GM13976 (cell line): Measurements from ENCODE around the gene TTLL3.

Experiments
- DNase-seq: peaks from one replicate; pipeline ENCODE4 v3.0.0; 2012; ENCODE audit warnings: low spot score
- in situ Hi-C: fragments of 300-500 bp; cut with MboI; formaldehyde crosslinking; loops from one replicate; pipeline ENCODE4 v1.12.0; 2022; ENCODE audit warnings: low sequenced_read_pairs, mixed read lengths, inconsistent platforms; ENCODE audit not compliant: unreplicated experiment
- TF ChIP-seq, protein P1 (sequence below): IDR thresholded peaks from 2 replicates; pipeline ENCODE4 v1.5.1; 2012; ENCODE audit warnings: borderline replicate concordance, mild to moderate bottlenecking; ENCODE audit not compliant: insufficient read depth; ENCODE audit errors: extremely low read depth, missing control alignments, control extremely low read depth

Gene TTLL3

DNA sequence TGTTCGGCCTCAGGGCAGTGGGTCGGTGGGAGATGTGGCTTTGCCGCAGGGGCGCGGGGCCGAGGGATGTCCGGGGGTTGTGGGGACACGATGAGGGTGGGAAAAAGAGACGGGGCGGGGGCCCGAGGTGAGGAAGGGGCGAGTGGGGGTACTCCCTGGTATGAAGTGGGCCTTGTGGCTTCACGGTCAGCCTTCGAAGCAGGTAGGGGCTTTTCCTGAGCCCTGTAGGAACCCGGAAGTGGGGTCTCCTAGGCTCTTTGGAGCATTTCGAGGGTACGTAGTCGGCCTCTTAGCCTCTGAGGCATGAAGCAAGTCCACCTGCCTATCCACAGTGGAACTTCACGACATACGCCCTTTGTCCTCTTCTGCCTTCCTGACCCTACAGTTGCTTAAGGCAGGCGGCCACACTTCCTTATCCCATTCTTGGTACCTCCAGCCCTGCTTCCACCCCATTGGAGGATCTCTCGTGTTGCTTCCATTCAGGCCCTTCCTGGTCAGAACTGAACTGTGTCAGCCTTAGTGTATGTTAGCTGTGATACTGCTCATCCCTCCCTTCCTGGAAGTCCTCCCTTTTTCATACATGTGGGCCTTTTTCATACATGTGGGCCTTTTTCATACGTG is 16.8 kb upstream of the TTLL3 start:
- in situ Hi-C loops, result no loop called here
- no peak for DNase-seq
- TF ChIP-seq, protein P1, sequence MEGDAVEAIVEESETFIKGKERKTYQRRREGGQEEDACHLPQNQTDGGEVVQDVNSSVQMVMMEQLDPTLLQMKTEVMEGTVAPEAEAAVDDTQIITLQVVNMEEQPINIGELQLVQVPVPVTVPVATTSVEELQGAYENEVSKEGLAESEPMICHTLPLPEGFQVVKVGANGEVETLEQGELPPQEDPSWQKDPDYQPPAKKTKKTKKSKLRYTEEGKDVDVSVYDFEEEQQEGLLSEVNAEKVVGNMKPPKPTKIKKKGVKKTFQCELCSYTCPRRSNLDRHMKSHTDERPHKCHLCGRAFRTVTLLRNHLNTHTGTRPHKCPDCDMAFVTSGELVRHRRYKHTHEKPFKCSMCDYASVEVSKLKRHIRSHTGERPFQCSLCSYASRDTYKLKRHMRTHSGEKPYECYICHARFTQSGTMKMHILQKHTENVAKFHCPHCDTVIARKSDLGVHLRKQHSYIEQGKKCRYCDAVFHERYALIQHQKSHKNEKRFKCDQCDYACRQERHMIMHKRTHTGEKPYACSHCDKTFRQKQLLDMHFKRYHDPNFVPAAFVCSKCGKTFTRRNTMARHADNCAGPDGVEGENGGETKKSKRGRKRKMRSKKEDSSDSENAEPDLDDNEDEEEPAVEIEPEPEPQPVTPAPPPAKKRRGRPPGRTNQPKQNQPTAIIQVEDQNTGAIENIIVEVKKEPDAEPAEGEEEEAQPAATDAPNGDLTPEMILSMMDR, result no peak

DNA sequence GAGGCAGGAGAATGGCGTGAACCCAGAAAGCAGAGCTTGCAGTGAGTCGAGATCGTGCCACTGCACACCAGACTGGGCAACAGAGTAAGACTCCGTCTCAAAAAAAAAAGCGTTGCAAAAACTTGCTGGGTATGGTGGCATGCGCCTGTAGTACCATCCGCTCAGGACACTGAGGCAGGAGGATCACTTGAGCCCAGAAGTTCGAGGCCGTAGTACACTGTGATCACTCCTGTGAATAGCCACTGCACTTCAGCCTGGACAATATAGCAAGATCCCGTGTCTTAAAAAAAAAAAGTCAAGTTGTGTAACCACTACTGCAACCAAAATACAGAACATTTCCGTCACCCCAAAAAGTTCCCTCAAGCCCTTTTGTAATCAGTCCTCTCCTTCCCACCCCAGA is 15.7 kb upstream of the TTLL3 start:
- in situ Hi-C loops, result no loop called here
- DNase-seq, result no peak
- TF ChIP-seq, protein P1, result no peak

DNA sequence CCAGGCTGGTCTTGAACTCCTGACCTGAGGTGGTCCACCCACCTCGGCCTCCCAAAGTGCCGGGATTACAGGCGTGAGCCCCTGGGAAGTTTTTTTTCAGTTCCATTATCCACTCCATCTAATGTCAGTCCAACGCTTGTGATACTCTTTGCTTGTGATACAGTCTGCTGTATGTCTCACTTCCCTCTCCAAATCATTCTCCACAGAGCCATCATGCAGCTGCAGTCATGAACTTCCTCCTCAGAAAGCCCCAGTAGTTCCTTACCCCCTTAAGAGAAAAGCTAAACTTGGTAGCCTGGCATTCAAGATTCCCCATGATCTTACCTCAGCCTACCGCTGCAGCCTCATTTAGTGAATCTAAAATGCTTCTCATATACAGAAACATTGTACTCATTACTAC is 14.9 kb upstream of the TTLL3 start:
- TF ChIP-seq, protein P1, result no peak
- DNase-seq, result peak; percentile 43
- in situ Hi-C loops, result no loop called here

DNA sequence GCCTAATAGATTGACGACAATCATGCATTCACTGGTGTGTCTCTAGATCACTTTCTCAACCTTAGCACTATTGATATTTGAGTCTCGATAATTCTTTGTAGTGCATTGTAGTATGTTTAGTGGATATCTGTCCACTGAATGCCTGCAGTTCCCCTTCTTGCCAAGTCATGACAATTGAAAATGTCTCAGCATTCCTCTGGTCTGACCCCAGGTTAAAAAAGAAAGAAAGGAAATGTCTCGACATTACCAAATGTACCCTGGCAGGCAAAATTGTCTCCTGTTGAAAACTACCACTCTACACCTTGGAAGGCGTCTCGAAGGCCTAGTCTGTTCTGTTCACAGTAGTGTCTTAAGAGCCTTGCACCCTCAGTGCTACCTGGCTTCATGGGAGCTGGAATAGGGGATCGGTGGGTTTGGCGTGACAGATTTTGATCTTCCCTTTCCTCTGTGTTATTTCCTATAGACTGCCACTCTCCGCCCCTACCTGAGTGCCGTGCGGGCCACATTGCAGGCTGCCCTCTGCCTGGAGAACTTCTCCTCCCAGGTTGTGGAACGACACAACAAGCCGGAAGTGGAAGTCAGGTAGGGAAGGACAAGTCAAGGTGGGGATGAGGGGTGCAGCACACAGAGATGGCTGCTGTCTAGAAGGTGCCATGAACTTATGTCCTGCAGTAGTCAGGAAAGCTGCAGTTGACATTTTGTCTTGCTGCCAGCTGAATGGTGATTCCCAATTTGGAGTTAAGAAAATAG is 12.7 kb upstream of the TTLL3 start:
- in situ Hi-C loops, result no loop called here

DNA sequence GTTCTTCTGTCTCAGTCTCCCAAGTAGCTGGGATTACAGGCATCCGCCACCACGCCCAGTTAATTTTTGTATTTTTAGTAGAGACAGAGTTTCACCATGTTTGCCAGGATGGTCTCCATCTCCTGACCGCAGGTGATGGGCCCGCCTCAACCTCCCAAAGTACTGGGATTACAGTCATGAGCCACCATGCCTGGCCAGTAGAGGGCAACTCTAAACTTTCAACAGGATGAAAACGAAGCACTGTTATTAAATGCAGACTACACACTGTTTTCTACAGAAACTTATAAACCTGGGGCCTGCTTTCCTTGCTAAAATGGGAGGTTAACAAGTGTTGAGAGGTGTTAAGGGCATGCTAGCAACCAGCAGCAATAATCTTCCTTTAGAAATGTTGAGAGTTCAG is 9.5 kb upstream of the TTLL3 start:
- in situ Hi-C loops, result no loop called here

More for the DNA sequence above, 12.7 kb upstream of the TTLL3 start:
- DNase-seq, result no peak
- TF ChIP-seq, protein P1, result no peak

DNA sequence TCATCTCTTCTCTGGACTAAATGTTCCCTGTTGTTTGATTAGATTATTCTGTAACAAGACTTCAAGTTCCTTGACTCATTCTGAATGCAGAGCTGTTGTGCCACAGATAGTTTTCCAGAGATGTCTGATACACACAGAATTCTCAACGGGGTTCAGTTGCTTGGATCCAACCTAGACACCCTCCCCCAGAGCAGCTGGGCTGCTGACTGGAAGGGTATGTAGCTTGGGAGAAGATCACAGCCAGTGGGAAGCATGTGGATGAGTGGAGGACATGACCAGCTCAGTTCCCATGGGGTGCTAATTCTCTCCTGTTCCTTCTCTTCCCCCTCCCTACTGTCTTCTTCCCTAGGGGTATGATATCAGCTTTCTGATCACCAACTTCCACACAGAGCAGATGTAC is 6.6 kb upstream of the TTLL3 start:
- no peak for DNase-seq
- TF ChIP-seq, protein P1, result no peak
- in situ Hi-C loops, result no loop called here

More for the DNA sequence above, 9.5 kb upstream of the TTLL3 start:
- TF ChIP-seq, protein P1, result no peak
- DNase-seq, result no peak
